ENCODE measurements around the gene PPARA.
"Not testable (repeated sequence)": the region's sequence is repeated elsewhere in the genome, so short reads cannot be mapped to it uniquely, and the experiment has no call there.

The PPARA gene

DNA sequence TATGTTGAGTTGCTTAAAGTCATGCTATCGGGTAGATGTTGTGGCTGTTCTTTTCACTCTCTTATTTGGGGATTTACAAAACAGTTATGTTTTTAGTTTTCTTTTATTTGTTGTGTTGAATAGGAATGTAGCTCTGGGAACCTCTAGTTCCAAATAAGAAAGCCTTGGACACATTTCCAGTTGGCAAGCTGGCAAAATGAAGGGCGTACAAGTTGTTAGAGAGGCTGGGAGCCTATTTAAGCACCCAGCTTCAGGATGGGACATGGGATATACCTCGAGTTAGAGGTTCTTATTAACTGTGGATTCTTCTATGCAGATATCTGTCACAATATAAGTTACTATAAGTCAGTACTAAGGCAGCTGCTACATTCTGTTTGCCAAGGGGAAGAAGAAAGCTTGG is 22.8 kb downstream of the PPARA start:
- no peak for DNase-seq (ENCODE audit: low read depth)

DNA sequence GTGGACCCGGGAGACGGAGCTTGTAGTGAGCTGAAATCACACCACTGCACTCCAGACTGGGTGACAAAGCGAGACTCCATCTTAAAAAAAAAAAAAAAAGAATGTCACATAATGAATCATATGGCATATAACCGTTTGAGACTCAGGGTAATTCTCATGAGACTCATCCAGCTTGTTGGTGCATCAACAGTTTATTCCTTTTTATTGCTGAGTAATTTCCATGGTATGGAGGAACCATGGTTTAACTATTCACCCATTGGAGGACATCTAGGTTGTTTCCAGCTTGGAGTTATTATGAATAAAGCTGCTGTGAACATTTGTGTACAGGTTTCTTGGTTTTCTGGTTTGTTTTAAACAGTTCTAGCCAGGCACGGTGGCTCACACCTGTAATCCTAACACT is 25.3 kb downstream of the PPARA start:
- DNase-seq (ENCODE audit: low read depth), result peak; percentile 65

DNA sequence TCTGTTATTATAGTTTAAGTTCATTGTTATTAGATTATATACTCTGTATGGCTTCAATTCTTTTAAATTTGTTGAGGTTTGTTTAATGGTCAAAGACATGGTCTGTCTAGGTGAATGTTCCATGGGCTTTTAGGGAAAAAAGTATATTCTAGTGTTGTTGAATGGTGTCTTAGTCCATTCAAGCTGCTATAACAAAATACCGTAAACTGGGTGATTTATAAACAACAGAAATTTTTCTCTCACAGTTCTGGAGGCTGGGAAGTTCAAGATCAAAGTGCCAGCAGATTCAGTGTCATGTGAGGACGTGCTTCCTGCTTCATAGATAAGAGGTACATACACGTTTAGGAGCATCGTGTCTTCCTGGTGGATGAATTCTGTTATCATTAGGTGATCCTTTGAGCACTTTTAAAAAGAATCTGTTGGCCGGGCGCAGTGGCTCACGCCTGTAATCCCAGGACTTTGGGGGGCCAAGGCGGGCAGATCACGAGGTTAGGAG is 26.2 kb downstream of the PPARA start:
- no peak for DNase-seq (ENCODE audit: low read depth)

DNA sequence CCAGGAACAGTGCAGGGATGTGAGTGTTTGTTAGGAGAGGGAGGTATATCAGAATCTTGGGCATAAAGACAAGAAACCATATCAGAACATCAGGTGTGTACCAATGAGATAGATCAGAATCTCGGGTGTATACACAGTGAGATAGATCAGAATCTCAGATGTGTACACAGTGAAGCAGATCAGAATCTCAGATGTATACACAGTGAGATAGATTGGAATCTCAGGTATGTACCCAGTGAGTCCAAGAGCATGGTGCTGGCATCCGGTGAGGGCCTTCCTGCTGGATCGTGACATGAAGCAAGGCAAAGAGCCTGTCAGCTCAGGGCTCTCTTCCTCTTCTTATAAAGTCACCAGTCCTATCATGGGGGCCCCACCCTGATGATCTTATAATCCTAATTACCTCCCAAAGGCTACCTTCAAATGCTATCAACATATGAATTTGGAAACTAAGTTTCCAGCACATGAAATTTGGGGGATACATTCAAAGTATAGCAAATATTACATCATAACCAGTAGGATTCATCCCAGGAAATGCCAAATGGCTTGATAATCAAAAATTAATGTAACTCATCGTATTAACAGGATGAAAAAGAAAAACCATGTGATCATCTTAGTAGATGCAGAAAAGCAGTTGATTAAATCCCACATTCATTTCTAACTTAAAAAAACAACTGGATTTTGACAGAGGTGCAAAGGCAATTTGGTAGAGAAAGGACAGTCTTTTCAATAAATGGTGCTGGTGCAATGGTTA is 28.6 kb downstream of the PPARA start:
- peak; percentile 24 for DNase-seq (ENCODE audit: low read depth)

DNA sequence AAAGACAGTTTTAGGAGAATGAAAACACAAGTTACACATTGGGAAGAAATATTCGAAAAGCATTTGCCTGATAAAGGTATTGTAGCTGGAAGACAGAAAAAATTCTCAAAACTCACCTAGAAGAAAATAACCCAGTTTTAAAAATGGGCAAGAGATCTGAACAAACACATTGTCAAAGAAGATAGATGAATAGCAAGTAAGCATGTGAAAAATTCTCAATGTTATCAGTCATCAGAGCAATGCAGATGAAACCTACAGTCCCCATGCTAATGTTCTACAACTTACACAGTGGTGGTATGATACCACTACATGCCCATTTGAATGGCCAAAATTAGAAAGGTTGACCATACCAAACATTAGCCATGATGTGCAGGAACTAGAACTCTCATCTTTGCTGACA is 29.4 kb downstream of the PPARA start:
- DNase-seq (ENCODE audit: low read depth), result no peak

DNA sequence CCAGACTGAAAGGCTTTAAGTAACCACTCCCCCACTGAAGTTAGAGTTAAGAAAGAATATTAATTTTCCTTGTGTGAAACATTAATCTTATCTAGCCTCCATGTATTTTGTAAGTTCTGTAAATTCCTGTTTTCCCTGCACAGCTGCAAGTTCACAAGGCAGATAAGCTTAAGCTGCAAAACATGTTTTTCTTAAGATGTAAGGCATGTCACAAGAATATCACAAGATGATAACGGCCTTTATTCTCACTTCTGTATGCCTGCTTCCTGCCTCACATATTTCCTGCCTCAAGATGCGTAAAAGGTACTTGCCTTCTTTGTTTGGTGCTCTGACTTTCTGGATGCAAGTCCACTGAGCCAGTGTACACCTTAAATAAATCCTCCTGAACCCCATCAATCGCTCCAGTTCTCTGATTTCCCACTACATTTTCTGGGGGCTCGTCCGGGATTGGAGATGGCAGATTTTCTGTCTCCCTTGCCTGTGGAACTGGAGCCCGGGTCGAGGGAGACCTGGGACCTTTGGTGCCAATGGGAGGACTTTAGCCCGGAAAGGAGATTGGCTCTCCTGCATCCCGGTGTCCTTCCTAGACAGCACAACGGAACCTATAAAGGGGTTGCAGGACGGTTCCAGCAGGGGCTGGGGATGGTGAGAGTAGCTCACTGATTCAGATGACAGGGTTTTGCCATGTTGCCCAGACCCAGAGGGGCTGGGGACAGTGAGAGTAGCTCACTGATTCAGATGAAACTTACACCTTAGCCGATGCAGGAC is 30.2 kb downstream of the PPARA start:
- DNase-seq (ENCODE audit: low read depth), result no peak

DNA sequence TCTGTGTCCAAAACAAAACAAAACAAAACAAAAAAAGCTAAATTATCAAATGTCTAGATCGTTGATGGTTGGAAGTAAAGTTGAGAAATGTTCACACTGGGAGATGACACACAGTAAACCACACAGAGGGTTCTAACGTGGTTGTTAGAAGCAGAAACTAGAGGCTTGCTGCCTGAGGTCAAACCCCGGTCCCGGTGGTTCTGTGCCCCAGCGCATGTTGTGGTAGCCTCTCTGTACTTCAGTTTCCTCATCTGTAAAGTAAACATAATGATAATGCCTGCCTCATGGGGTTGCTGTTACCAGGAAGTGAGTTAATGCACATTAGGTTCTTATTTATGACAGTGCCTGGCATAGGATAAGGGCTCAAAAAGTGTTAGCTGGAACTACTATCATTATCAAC is 33.4 kb downstream of the PPARA start:
- no peak for DNase-seq (ENCODE audit: low read depth)

DNA sequence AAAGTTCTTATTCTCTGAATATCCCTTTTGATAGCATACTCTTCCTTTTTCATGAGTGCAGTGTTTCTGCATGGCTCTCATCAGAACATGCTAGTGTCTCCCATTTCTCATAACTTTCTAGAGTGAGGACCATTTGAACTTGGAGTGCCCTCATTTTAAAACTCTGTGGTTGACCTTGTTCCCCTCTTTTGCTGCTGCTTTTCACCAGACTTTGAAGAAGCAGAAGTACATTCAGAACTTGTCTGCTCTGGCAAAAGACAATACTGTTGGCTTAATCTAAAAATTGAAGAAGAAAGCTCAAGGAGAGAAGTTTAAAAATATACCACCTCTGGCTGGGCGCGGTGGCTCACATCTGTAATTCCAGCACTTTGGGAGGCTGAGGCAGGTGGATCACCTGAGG is 35.0 kb downstream of the PPARA start:
- no peak for DNase-seq (ENCODE audit: low read depth)

DNA sequence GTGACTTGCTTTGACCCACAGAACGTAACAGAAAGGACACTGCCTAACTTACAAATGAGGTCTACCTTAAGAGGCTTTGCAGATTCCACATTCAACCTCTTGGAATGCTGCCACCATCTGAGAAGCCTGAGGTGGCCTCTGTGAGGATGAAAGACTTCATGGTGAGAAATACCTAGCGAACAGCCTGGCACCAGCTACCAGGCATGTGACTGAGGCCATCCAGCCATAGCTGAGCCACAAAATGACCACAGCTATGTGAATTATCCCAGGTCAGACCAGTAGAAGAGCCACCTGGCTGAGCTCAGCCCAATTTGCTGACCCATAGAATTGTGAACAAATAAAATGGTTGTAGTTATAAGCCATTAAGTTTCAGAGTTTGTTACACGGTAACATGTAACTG is 37.5 kb downstream of the PPARA start:
- DNase-seq (ENCODE audit: low read depth), result no peak

DNA sequence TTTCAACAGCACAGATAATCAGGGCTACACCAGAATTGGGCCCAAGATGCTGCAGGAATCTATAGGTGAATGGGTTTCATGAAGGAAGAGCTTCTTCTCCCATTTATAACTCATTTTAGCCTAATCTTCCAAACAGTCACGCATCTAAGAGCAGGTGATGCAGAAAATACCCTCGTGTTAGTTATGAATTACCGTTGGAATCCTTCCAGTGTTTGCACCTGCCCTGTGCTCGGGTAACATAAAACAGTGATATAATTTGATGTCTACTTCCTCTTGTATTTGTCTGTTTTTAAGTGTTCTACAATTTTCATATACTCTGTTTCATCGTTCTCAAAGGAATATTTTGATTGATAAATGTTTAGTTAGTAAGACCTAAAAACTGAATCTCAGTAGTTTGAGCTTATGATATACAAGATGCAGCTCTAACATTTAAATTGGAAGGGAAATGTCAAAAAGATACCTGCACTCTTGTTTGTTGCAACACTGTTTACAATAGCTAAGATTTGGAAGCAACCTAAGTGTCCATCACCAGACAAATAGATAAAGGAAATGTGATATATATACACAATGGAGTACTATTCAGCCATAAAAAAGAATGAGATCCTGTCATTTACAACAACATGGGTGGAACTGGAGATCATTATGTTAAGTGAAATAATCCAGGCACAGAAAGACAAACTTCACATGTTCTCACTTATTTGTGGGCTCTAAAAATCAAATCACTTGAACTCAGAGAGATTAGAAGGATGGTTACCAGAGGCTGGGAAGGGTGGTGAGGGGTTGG is 42.1 kb downstream of the PPARA start:
- DNase-seq (ENCODE audit: low read depth), result no peak

DNA sequence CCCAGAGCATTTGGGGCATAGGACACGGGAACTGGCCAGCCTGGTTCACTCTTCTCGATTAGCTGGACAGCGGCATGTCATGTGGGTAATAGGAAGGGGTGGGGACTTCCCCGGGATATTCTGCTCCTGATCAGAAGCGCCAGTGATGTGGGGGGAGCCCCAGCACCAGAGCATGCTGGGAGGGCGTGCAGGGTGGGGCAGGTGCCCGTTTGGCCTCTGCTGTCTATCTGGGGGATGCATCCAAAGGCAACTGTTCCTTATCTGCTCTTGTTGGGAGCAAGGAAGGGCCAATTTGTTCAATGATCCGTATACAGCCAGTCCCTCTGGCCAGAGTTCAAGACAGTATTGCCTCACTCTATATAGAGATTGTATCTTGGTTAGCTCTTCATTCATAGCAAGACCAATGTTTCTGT is 43.6 kb downstream of the PPARA start:
- no peak for DNase-seq (ENCODE audit: low read depth)

DNA sequence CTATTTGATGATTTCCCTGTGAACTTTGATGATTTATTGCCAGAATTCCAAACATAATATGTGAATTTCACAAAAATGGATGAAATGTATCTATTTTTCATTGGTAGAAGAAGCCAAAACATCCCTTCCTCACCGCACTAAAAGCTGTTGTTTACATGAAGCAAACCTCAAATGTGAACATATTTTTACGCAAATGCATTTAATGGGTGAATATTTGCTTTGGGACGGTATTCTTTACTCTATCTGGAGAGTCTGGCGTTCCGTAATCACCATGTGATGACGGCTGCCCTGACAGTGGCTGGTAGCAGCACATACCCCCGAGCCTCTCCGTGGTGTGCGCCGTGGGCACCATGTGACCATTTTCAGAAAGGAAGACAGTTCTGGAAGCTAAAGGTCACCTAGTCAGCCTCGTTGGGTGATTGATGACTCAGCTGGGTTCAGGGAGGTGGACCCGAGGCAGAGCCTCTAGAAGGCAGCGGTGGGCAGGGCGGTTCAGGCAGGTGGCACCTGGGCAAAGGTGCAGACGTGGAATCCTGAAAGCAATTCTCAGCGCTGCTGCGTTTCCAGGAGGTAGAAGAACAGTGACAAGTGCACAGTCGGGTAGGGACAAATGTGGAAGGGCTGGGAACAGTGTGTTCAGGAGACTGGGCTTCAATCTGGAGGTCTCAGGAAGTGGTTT is 45.3 kb downstream of the PPARA start:
- no peak for DNase-seq (ENCODE audit: low read depth)

DNA sequence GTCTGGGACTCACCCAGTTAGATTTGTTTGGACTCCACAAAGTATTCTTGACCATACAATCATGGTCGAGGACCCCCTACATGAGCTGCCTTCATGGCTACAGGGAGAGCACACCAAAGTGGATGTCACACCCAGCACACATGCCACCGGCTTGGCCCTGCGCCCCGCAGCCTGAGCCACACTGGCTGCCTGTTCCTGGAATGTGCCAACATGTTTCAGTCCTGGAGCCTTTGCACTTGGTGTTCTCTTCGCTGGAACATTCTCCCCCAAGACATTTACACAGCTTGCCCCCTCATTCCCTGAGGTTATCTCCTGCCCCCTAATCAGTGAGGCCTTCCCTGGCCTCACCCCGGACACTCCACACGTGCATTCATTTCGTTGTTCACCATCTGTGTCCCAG is 46.0 kb downstream of the PPARA start:
- DNase-seq (ENCODE audit: low read depth), result no peak

DNA sequence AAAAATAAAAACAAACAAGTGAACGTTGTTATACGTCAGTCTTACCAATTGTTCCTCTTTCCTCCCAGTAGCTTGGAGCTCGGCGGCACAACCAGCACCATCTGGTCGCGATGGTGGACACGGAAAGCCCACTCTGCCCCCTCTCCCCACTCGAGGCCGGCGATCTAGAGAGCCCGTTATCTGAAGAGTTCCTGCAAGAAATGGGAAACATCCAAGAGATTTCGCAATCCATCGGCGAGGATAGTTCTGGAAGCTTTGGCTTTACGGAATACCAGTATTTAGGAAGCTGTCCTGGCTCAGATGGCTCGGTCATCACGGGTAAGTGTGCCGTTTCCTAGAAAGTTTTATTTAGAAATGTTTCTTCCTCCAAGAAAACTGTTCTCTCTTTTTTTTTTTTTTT is 47.9 kb downstream of the PPARA start:
- DNase-seq (ENCODE audit: low read depth), result no peak

DNA sequence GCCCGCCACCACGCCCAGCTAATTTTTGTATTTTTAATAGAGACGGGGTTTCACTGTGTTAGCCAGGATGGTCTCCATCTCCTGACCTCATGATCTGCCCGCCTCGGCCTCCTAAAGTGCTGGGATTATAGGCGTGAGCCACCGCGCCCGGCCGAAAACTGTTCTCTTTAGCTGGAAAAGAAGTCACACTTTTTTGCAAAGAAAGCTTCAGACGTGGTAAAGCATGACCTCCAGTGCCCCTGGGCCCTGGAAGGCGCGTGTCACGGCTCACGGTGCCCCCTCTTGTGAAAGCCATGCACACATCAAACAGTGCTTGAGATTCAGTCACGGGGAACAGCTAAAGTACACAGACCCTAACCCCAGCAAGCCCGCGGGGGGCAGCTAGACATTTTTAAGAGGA is 48.5 kb downstream of the PPARA start:
- not testable (repeated sequence) for DNase-seq (ENCODE audit: low read depth)

DNA sequence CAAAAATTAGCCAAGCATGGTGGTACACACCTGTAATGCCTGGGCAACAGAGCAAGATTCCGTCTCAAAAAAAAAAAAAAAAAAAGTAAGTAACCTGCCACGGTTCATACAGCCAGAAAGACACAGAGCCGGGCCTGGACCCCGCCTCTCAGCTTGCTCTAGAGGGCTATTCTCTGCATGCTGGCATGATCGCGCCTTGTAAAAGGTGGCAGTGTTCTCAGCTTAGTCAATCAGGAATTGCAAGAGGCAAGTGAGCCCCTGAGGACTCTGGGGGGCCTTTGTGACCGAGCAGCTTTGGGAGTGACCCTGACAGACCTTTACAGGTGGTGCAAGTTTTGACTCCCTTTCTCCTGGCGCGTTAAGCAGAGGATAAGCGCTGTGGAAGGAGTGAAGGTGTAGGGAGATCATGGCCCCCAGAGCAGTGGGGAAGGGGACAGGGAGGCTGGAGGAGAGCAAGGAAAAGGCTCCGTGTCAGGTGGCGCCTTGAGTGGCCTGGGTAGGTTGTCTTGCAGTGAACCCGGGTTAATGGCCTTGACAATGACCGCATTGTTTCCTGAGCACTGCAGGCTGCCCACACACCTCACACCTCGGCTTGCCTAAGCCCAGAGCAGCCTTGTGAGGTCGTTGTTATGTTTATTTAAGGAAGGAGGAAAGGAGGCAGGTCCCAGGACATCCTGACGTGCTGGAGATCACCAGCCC is 50.9 kb downstream of the PPARA start:
- DNase-seq (ENCODE audit: low read depth), result no peak

DNA sequence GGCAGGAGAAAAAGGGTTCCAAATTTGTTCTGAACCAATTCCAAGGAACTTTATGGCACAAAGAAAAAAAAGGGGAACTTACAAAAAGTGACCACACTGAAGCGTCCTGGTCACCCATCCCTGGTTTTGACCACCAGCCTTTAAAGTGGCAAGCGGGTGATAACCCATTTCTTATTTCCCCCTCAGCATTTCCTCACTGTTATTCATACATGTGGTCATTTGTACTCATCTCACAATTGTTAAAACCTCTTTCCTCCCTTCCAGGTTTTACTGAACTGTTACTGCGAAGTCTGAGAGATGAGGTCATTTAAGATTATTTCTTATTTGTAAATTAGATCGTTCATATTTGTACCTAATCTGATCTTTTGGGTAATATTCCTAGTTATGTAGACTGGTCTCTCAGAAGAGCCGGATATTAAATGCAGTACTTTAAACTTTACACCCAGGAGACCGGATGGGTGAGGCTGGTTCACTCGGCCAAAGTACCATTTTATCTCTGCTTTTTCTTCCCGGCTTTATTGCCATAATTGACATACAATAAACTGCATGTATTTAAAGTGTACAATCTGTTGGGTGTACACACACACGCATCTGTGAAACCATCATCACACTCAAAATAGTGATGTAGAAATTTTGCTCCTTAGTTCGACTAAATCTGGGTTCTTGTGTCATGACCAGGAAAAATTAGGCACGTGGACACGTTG is 52.7 kb downstream of the PPARA start:
- DNase-seq (ENCODE audit: low read depth), result no peak

DNA sequence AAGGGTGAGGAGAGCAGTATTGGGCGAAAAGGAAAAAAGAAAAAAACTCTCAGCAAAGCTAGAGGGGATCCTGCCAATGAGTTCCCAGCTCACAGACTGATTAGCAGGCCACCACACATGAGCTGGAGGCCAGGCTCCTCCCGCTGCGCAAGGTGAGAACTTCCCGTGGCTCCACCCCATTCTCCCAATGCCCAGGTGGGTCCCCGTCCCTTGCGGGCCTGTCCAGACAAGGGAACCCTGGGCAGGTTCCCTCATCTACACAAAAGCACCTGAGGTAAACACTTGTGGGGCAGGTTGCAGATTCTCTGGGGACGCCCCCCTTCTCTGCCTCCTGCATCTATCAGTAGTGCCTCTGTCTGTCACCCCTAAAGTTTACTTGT is 53.3 kb downstream of the PPARA start:
- no peak for DNase-seq (ENCODE audit: low read depth)

DNA sequence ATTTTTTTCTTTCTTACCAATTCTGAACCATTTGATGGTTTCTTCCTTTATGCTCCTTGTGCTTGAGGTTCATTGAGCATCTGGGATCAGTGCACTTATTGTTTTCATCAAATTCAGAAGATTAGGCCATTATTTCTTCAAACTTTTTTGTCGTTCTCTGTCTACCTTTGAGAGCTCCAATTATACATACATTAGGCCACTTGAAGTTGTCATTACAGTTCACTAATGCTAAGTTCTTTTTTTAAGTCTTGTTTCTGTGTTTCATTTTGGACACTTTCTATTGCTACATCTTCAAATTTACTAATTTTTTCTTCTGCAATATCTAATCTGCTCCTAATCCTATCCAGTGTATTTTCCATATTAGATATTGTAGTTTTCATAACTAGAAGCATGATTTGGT is 58.9 kb downstream of the PPARA start:
- no peak for DNase-seq (ENCODE audit: low read depth)

DNA sequence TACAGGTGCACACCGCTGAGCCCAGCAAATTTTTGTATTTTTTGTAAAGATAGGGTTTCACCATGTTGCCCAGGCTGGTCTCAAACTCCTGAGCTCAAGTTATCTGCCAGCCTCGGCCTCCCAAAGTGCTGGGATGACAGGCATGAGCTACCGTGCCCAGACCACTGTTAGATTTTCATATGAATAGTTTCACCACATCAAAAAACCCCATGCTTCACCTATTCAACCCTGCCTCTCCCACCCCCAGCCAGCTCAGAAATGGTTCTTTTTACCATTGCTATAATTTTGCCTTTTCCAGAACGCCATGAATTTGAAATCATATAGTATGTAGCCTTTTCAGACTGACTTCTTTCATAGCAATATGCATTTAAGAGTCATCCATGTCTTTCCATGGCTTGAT is 61.9 kb downstream of the PPARA start:
- DNase-seq (ENCODE audit: low read depth), result no peak

DNA sequence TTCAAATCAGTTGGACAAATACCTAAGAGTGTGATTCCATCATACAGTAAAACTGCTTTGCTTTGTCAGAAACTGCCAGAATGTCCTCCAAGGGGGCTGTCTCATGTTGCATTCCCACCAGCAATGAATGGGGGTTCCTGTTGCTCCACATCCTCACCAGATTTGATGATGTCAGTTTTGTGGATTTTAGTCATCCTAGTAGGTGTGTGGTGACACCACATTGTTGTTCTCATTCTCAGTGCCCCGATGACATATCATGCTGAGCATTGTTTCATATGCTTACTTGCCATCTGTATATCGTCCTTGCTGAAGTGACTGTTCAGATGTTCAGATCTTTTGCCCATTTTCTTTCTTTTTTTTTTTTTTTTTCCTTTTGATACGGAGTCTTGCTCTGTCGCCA is 62.7 kb downstream of the PPARA start:
- DNase-seq (ENCODE audit: low read depth), result no peak
